GM13977 (cell line): ENCODE results near the gene HTR2C.
"Not testable (repeated sequence)": the region's sequence is repeated elsewhere in the genome, so short reads cannot be mapped to it uniquely, and the experiment has no call there.

Source experiments
- DNase-seq: peaks from one replicate; pipeline ENCODE4 v3.0.0; 2012; ENCODE audit warnings: low spot score
- in situ Hi-C: fragments of 300-500 bp; cut with MboI; formaldehyde crosslinking; loops from one replicate; pipeline ENCODE4 v1.12.0; 2022; ENCODE audit warnings: low sequenced_read_pairs, low pct_unique_long_range_greater_than_20kb, mixed read lengths, inconsistent platforms; ENCODE audit not compliant: unreplicated experiment
- TF ChIP-seq, protein P1 (sequence below): IDR thresholded peaks from 2 replicates; pipeline ENCODE4 v1.5.1; 2012; ENCODE audit warnings: mild to moderate bottlenecking, control low read depth; ENCODE audit not compliant: insufficient read depth; ENCODE audit errors: extremely low read depth, missing control alignments

HTR2C gene

DNA sequence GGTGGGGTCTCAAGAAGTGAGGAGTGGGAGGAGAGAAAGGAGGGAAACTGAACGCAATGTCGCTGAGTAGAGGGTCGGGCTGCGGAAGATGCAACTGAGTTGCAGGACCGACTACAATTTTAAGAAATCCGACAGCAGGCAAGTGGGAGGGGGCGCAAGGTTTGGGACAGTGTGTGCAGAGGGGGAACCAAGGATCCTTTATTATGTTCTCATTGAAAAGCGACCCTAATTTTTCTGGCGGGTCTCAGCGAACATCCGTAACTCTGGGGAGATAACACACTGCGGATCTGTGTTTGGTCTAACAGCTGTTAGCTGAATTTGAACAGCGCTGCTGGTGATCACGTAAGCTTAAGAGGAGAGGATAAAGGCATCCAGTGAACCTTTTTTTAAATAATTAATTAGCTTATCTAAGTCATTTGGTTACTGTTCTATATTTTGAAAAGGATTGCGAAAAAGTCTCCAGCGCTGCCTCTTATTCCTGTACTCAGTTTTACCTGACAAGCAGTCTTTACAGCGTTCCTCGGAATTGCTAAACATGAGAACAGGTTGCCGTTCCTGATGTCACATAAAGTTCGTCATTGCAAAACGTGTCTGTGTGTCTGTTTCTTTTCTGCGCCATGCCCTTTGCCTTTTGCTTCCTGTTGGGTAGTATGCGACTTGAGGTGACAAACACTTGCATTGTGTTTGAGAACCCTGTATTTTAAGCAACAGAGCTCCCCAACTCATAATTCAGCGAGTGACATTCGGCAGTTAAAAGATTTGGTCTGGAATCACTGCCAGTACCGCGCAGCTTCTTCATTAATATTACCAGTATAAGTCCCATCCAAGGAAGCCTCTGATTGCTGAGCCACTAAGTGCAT is 1.3 kb downstream of the HTR2C start:
- no peak for DNase-seq
- TF ChIP-seq, protein P1, sequence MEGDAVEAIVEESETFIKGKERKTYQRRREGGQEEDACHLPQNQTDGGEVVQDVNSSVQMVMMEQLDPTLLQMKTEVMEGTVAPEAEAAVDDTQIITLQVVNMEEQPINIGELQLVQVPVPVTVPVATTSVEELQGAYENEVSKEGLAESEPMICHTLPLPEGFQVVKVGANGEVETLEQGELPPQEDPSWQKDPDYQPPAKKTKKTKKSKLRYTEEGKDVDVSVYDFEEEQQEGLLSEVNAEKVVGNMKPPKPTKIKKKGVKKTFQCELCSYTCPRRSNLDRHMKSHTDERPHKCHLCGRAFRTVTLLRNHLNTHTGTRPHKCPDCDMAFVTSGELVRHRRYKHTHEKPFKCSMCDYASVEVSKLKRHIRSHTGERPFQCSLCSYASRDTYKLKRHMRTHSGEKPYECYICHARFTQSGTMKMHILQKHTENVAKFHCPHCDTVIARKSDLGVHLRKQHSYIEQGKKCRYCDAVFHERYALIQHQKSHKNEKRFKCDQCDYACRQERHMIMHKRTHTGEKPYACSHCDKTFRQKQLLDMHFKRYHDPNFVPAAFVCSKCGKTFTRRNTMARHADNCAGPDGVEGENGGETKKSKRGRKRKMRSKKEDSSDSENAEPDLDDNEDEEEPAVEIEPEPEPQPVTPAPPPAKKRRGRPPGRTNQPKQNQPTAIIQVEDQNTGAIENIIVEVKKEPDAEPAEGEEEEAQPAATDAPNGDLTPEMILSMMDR = no peak
- in situ Hi-C loops = no loop called here

DNA sequence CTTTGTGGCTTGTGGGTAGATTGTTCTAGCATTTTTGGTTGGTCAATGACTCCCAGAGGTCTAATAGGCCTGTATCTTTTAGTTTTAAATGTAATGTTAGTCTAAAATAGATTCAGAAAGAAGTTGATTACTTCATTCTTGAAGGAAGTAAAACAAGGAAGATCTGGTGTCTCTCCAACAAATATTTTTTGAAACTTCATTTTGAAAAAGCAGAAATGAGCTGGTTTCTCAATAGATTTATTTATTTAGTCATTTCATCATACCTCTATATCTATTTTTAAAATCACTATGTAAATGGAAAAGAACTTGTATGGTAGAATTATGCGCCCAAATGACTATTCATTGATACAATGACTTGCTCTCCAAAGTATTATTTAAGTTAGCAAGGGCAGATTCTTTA is 7.2 kb downstream of the HTR2C start:
- in situ Hi-C loops = no loop called here
- DNase-seq = no peak
- TF ChIP-seq, protein P1 = no peak

DNA sequence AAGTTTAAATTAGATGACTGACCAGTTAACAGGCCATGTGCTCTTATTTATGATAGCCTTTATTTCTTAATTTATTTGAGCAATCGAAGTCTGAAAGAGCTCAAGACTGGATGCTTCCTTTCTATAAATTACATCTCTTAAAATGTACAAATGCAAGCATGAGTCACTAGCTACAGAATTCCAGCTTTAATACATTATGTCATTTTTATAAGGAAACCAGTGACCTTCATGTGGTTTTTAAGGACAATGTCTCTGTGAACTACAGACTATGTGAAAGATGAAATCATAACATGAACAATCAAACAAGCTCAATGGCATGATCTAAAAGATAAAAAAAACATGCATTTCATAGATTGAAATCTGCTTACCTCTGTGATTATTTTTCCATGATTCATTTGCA is 15.4 kb downstream of the HTR2C start:
- in situ Hi-C loops = no loop called here
- no peak for DNase-seq
- TF ChIP-seq, protein P1 = no peak

DNA sequence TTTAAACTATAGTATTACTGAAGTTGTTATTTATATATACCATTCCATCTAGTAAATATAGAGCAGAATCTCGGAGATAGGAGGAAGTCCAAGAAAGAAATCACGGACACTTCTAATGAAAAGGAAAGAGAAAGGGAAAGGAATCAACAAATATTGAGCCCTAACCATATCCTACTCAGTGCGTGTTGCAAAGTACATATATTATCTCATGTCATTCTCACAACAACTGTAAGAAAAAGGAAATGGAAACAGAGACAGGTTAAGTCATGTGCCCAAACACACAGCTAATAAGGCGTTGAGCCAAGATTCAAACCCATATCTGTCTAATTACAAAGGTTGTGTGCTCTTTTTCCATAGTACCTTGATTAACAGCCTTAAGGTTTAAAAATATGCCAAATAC is 16.0 kb downstream of the HTR2C start:
- TF ChIP-seq, protein P1 = no peak
- in situ Hi-C loops = no loop called here
- no peak for DNase-seq

DNA sequence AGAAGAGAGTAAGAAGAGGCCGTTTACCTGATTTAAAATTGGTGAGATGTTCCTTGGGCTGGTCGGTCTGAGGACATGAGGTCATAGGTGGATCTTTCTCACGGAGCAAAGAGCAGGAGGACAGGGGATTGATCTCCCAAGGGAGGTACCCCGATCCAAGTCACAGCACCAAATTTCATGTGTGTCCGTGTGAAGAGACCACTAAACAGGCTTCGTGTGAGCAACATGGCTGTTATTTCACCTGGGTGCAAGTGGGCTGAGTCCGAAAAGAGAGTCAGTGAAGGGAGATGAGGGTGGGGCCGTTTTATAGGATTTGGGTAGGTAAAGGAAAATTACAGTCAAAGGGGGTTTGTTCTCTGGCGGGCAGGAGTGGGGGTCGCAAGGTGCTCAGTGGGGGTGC is 22.7 kb downstream of the HTR2C start:
- DNase-seq, in situ Hi-C loops: not testable (repeated sequence)

DNA sequence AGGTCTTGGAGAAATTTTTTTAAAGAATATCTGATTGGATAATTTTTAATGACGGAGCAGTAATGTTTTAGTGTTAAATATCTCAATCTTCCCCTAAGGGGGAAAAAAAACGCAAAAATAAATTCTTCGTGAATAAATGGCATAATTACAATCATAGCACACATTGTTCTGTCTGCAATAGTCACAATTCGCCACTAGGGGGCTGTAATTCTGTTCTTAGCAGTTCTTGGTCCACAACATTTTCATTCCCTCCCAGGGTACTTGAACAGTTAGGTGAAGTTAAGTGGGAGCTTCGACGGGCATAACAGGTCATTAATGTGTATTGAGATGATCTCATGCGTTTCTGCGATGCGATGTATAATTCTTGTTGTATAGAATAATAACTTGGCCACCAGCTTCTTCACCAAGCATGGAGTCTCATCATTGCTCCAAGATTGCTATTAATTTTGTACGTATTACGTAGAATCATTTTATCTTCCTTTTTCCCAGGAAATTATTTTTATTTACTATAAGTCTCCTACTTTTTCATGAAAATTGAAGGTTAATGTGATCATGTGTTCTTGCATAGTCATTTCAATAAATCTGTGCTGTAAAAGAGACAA is 27.2 kb downstream of the HTR2C start:
- TF ChIP-seq, protein P1 = peak; percentile 76
- peak; percentile 45 for DNase-seq
- in situ Hi-C loops = no loop called here

DNA sequence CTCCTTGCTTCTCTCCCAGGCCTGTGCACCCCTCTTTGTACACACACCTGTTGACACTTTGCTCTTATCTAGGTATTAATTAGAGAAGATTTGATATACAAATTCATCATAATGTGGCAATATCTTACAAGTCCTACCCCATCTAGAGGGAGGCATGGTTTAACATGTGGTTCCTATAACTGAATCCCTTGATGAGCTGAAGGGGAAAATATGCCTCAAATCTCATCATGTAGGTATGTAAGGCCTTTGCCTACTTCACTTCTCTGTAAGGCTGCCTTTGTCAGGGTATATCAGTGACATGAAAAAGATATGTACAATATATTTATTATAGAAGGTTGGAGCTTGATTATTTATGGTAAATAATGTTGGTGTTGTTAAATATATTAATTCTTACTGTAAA is 31.9 kb downstream of the HTR2C start:
- TF ChIP-seq, protein P1 = no peak
- in situ Hi-C loops = no loop called here
- no peak for DNase-seq
